GM12873 (cell line): ENCODE results near the gene AKAP6.

Experiments
- CTCF ChIP-seq: IDR thresholded peaks from 2 replicates; pipeline ENCODE4 v1.5.1; 2012; ENCODE audit warnings: low read depth, mild to moderate bottlenecking, moderate library complexity, low read length, control low read depth; ENCODE audit not compliant: insufficient read depth; ENCODE audit errors: missing control alignments

AKAP6 gene

GRCh38 chr14:32329146-32329545, at the start of gene AKAP6:
Gene AKAP6 (plus strand): TSS chr14:32329298. CDS start chr14:32433494, 104,196 bp downstream.
- no peak for TF ChIP-seq CTCF

- TF ChIP-seq CTCF = no peak
Measured at GRCh38 chr14:32286602-32287001, 42.5 kb upstream of the AKAP6 start.

- no peak for TF ChIP-seq CTCF
Measured at GRCh38 chr14:32296366-32296765, 32.7 kb upstream of the AKAP6 start.

GRCh38 chr14:32298346-32298745, 30.8 kb upstream of the AKAP6 start:
- no peak for TF ChIP-seq CTCF

GRCh38 chr14:32300136-32300535, 29.0 kb upstream of the AKAP6 start:
- no peak for TF ChIP-seq CTCF

- TF ChIP-seq CTCF = no peak
Measured at GRCh38 chr14:32303865-32304264, 25.2 kb upstream of the AKAP6 start.

GRCh38 chr14:32304296-32304695, 24.8 kb upstream of the AKAP6 start:
- TF ChIP-seq CTCF = no peak

- no peak for TF ChIP-seq CTCF
Measured at GRCh38 chr14:32306549-32306948, 22.5 kb upstream of the AKAP6 start.
